HG03575 (cell line): ENCODE data around the gene NOP53.

Experiments
- ATAC-seq: cut with Tn5 transposase; IDR thresholded peaks from one replicate; pipeline ENCODE4 v1.9.1; 2021; ENCODE audit not compliant: unreplicated experiment, insufficient number of reproducible peaks, low FRiP score; ENCODE audit errors: extremely low read depth

Gene NOP53

GRCh38 chr19:47745010-47745901 lies at the start of gene NOP53:
Gene NOP53 (plus strand): TSS chr19:47745546. CDS start chr19:47745560, 14 bp downstream.
- ATAC-seq: no peak

DNA sequence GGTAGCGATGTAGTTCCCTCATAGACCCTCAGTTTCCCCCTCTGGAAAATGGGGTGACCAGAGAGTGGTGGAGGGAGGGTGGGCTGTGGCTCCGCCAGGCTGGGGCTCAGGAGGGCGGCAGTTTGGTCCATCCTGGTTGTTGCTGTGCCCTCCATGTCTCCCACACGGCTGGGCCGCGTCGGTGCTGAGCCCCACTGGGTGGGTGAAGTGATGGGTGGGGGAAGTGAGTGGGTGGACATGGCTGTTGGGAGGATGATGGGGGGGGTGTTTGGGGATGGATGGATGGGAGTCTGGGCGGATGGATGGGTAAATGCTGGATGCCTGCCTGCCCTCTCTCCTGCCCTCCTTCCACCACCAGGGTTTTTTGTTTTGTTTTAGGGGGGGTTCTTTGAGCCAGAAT lies 48.7 kb upstream of the NOP53 start:
- ATAC-seq: no peak

DNA sequence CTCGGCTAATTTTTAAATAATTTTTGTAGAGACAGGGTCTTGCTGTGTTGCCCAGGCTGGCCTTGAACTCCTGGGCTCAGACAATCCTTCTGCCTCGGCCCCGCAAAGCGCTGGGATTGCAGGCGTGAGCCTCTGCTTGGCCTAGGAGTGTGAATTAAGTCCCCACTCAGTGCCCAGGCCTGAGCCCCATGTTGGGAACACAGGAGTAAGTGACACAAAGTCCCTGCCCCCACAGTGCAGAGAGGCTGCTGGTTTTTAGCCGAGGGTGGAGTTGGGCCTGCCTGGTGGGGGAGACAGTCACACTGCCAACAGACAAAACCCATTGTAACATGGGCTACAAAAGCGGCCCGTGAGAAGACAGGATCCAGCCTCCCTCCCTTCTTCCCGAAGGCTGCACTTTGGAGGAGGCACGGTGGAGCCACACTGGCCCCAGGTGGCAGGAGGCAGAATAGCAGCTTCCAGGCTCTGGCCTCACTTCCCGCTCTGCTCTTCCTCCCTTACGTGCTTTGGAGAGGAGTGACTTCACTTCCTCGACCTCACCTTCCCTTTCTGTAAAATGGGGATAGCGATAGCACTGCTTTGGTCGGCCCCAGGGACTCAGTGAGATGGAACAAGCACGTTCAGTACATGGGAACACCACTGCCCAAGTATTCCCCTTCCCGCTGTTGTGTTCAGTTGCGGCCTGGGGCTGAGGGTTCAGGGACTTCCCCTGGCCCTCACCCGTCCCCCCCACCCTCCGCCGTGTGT lies 47.3 kb upstream of the NOP53 start:
- no peak for ATAC-seq

- no peak for ATAC-seq
Measured at GRCh38 chr19:47698631-47699359, 46.6 kb upstream of the NOP53 start.

- no peak for ATAC-seq
Measured at GRCh38 chr19:47699360-47699917, 45.9 kb upstream of the NOP53 start.

- no peak for ATAC-seq
Measured at GRCh38 chr19:47700934-47701716, 44.2 kb upstream of the NOP53 start.

DNA sequence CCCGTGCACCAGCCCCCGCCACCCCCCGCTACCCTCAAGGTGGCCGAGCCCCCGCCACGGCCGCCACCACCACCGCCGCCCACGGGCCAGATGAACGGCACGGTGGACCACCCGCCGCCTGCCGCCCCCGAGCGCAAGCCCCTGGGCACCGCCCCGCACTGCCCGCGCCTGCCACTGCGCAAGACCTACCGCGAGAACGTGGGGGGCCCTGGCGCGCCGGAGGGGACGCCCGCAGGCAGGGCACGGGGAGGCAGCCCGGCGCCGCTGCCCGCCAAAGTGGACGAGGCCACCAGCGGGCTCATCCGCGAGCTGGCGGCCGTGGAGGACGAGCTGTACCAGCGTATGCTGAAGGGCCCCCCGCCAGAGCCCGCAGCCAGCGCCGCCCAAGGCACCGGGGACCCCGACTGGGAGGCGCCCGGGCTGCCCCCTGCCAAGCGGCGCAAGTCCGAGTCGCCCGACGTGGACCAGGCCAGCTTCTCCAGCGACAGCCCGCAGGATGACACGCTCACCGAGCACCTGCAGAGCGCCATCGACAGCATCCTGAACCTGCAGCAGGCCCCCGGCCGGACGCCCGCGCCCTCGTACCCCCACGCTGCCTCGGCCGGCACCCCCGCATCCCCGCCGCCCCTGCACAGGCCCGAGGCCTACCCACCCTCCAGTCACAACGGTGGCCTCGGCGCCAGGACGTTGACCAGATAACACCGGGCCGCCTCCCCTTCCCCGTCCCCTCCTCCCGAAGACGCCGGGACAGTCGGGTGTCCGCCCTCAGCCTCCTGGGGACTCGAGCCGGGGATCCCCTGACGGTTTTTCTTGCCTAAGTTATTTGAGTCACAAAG lies 43.4 kb upstream of the NOP53 start:
- ATAC-seq: no peak

- ATAC-seq: no peak
Measured at GRCh38 chr19:47702671-47703070, 42.7 kb upstream of the NOP53 start.

- ATAC-seq: no peak
Measured at GRCh38 chr19:47703301-47703700, 42.0 kb upstream of the NOP53 start.

DNA sequence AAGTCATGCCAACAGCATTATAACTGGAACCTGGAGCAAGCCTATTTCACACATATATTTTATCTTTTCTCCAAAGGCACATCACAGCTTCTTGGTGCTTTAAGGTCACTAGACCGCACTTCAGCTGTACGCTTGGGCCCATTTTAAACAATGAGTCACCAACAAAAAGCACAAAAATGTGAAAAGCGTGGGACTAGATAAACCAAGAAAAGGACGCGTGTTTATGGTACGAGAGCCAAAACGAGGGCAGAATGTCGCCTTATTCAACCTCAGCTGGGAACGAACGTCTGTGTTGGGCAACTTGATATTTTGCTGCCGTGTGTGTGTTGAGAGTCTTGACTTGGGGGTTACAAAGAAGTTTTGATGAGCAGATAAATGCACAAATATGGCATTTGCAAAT lies 41.3 kb upstream of the NOP53 start:
- no peak for ATAC-seq

DNA sequence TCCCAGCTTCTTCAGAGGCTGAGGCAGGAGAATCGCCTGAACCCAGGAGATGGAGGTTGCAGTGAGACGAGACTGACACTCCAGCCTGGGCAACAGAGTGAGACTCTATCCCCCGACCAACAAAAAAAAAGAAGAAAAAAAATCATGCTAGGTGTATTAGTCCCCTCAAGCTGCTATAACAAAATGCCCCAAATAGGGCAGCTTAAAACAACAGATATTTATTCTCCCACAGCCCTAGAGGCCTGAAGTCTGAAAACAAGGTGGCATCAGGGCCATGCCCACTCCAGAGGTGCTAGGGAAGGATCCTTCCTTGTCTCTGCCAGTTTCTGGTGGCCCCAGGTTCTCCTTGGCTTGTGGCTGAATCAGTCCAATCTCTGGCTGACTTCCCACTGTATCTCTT lies 40.7 kb upstream of the NOP53 start:
- no peak for ATAC-seq

GRCh38 chr19:47707135-47707925 lies 38.0 kb upstream of the NOP53 start:
- ATAC-seq: no peak

DNA sequence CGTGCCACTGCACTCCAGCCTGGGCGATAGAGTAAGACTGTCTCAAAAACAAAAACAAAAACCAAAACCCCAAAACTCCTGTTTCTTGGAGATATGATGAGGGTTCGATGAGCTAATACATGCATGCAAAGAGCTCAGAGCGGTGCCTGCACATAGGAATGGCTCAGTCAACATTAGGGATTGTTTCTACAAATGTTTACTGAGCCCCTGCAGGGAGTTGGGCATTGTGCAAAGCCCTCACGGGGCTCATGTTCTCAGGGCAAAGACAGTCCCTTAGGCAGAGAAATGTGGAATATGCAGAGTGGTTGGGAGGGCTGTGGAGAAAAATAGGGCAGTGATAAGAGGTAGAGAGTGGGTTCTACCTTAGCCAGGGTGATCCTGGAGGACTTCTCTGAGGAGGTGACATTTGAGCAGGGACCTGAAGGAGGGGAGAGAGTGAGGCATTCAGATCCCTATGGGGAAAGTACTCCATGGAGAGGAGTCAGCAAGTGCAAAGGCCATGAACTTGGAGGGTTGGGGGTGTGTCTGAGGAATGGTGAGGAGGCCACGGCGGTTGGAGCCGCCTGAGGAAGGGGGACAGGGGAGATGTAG lies 33.6 kb upstream of the NOP53 start:
- no peak for ATAC-seq

GRCh38 chr19:47713046-47714021 lies 32.0 kb upstream of the NOP53 start, which contains the start of gene EHD2:
Gene EHD2 (plus strand): TSS chr19:47713422. CDS start chr19:47716613, 3,191 bp downstream.
- no peak for ATAC-seq

DNA sequence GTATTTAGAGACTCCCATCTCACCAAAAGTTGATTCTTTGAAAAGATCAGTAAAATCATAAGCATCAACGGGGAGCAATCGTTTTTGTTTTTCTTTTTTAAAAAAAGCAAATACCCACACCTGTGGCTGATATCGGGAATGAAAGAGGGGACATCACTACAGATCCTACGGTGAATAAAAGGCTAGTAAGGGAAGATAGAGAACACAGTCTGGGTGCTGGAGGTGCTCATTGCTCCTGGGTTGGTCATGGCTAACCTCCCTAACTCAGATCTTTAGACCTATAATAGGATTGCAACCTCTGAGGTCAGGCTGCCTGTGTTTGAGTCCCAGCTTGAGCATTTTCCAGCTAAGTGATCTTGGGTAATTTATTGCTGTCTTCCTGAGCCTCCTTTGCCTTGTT lies 31.0 kb upstream of the NOP53 start:
- ATAC-seq: no peak
